HTR-8/SVneo (cell line): ENCODE data around the gene CRELD2.

Experiments
- DNase-seq: peaks from one replicate; pipeline ENCODE4 v3.0.0; 2011; ENCODE audit warnings: low spot score, mixed read lengths; ENCODE audit not compliant: insufficient read length
- FAIRE-seq: peaks from 2 replicates; lab custom pipeline; 2011; peaks lifted over from hg19 to GRCh38; lab: Jason Lieb, UNC

Gene CRELD2

GRCh38 chr22:49973018-49973961 is 54.9 kb downstream of the CRELD2 start:
- FAIRE-seq (no peak), DNase-seq (no peak)

- FAIRE-seq (no peak), DNase-seq (no peak)
These were observed 57.3 kb downstream of the CRELD2 start for GRCh38 chr22:49975543-49976389.

- DNase-seq: no peak
- no peak for FAIRE-seq
These were observed 58.2 kb downstream of the CRELD2 start for GRCh38 chr22:49976439-49977175.
